Heart left ventricle (tissue), 16 donors: Measurements from ENCODE around the gene RAPGEF5. TPM values are rescaled to one million over a fixed set of nuclear protein-coding genes. Genes with fewer than 3 reads are reported as not detected.

Source experiments
- ATAC-seq, 4 donors: fragments of 200-7000 bp; cut with Tn5 transposase; one replicate each; pipeline ENCODE4 v1.9.1; 2020 to 2022; ENCODE audit warnings: moderate library complexity in 4 of 4, mild to moderate bottlenecking in 3 of 4, moderate number of reproducible peaks in 1 of 4
- DNase-seq, 5 donors: peaks; one replicate each; pipeline ENCODE4 v3.0.0-alpha.2; 2020
- H3K27ac ChIP-seq, 12 donors: fragments of 200-600 bp; sonication (generic) in 4 of 12; one replicate each; pipeline versions ENCODE4 v1.5.0 to v1.8.0; 2016 to 2022; ENCODE audit warnings: mild to moderate bottlenecking in 2 of 12
- H3K27me3 ChIP-seq, 9 donors: fragments of 200-600 bp; sonication (generic) in 2 of 9; one replicate each; pipeline versions ENCODE4 v1.5.1 to v1.8.0; 2016 to 2022; ENCODE audit warnings: mild to moderate bottlenecking in 3 of 9
- H3K36me3 ChIP-seq, 9 donors: fragments of 200-600 bp; sonication (generic) in 2 of 9; one replicate each; pipeline versions ENCODE4 v1.5.0 to v1.8.0; 2018 to 2022; ENCODE audit warnings: mild to moderate bottlenecking in 2 of 9
- H3K4me1 ChIP-seq, 12 donors: fragments of 200-600 bp; sonication (generic) in 4 of 12; one replicate each; pipeline versions ENCODE4 v1.5.0 to v1.8.0; 2016 to 2022; ENCODE audit warnings: mild to moderate bottlenecking in 3 of 12
- H3K4me3 ChIP-seq, 12 donors: fragments of 200-600 bp; sonication (generic) in 4 of 12; one replicate each; pipeline versions ENCODE4 v1.5.0 to v1.8.0; 2017 to 2022; ENCODE audit warnings: mild to moderate bottlenecking in 9 of 12, moderate library complexity in 4 of 12
- H3K9me3 ChIP-seq, 12 donors: fragments of 200-600 bp; sonication (generic) in 4 of 12; one replicate each; pipeline versions ENCODE4 v1.5.0 to v1.8.0; 2016 to 2022; ENCODE audit warnings: mild to moderate bottlenecking in 1 of 12
- POLR2A ChIP-seq, 2 donors: fragments of 450-650 bp; IDR thresholded peaks; one replicate each; pipeline ENCODE4 v1.6.1; 2017; ENCODE audit warnings: antibody characterized with exemption in 2 of 2, mild to moderate bottlenecking in 2 of 2, moderate library complexity in 2 of 2
- WGBS, 4 donors: extraction: QIAGEN DNeasy Blood & Tissue Kit in 2 of 4; methylation state at CpG; one replicate each; pipeline versions ENCODE4 v1.1.5 to v1.1.7; 2013 to 2018; 5-methylcytosine and 5-hydroxymethylcytosine counted together
- intact Hi-C, 10 donors: fragments of 100-400 bp; cut with DNase I; formaldehyde crosslinking; loops; one replicate each; pipeline versions ENCODE4 v1.11.1 to v1.14.2; 2022
- polyA plus RNA-seq, 2 donors: library from polyadenylated mRNA; stranded (reverse); fragments of 200-250 nt; gene quantifications; one replicate each; pipeline ENCODE4 v1.2.3, GENCODE V29; 2013
- total RNA-seq, 9 donors: library from RNA; depleted of rRNA in 2 of 9; stranded (reverse); fragments of >200 nt in 2 of 9; fragmentation: NEBNext Ultra II Directional in 3 of 9; extraction: Animal tissue kit (Norgen Biotek cat#: 25700) in 3 of 9; gene quantifications; one replicate each; pipeline versions ENCODE4 v1.1.0 to v1.2.4, GENCODE V29; 2016 to 2023
- TF ChIP-seq, protein P1 (sequence below), 12 donors: fragments of 200-600 bp; sonication (generic) in 4 of 12; IDR thresholded peaks; one replicate each; pipeline versions ENCODE4 v1.5.0 to v1.8.0; 2018 to 2022; ENCODE audit warnings: antibody characterized with exemption in 12 of 12, mild to moderate bottlenecking in 5 of 12
- donor health status: ischemic (EF 13 %, LVEDD 7.1; RV severe dilation, severe dysfunction).
- donor health status: healthy with polysubstance abuse.
- donor health status: DM: no; HTN: yes; CAD: no.
- donor health status: DM: no; HTN: no; CAD: no.
- donor health status: ischemic (EF 25% LVEDD 6.9; RV normal size, moderate dysfunction).
- donor health status: ischemic (EF 25% LVEDD 5.7; RV mildly dilated, moderate dysfunction).
- donor health status: healthy.
- donor health status: DM: yes; HTN: yes; CAD: no.
- donor health status: ischemic (EF 35%, LVEDD 5.7; RV mildly dilated, moderate dysfunction).
- donor health status: nonischemic (EF 11% LVEDD 7.7; RV severe dilation, severe dysfunction).
- donor health status: DM: yes; HTN: yes; CAD: no.
- donor health status: PGD.
- donor health status: ischemic (EF 29% LVEDD 5.4; RV normal size, mild dysfunction).
- donor health status: nonischemic (EF 23%, LVEDD 6.1; RV moderate dilation, normal function).

The RAPGEF5 gene
- total and polyA plus RNA-seq, 11 donors = 3.9 to 37.9 (median 15.3) TPM

DNA sequence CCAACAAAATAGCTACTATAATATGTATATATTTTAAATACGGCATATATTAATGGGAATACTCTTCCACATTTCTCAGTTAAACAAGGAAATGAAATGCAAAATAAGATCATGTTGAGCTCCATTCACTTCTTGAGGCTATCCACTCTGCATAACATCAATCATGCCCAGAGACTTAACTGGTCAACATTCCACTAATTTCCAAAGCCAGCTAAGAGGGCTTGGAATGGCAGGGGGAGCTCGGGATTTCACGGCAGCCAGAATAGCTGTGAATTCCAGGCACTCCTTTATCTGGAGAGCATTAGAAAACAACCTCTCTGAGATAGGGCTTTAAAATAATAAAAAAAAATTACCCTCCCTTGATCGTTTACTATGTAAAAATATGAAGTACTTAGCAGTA is 216.4 kb downstream of the RAPGEF5 start:
- intact Hi-C loops = no loop called here
- DNase-seq = no peak
- ATAC-seq = no peak
- TF ChIP-seq POLR2A (IDR thresholded peaks at IDR 0.05) = no peak
- TF ChIP-seq, protein P1, sequence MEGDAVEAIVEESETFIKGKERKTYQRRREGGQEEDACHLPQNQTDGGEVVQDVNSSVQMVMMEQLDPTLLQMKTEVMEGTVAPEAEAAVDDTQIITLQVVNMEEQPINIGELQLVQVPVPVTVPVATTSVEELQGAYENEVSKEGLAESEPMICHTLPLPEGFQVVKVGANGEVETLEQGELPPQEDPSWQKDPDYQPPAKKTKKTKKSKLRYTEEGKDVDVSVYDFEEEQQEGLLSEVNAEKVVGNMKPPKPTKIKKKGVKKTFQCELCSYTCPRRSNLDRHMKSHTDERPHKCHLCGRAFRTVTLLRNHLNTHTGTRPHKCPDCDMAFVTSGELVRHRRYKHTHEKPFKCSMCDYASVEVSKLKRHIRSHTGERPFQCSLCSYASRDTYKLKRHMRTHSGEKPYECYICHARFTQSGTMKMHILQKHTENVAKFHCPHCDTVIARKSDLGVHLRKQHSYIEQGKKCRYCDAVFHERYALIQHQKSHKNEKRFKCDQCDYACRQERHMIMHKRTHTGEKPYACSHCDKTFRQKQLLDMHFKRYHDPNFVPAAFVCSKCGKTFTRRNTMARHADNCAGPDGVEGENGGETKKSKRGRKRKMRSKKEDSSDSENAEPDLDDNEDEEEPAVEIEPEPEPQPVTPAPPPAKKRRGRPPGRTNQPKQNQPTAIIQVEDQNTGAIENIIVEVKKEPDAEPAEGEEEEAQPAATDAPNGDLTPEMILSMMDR (IDR thresholded peaks at IDR 0.05) = no peak
- Histone ChIP-seq H3K27me3 (no peaks in the 10 kb centered on the region), H3K36me3 (peaks cover 0 to 98% (median 39%) of the 10 kb centered on the region in 9 donors), H3K27ac (no peak overlapping the region), H3K4me3 (no peak overlapping the region), H3K9me3 (no peaks in the 10 kb centered on the region), H3K4me1 (no peaks in the 10 kb centered on the region)
- WGBS, 4 donors = 54 to 74% (median 57%) methylated on average over 4 of the region's 4 CpGs

DNA sequence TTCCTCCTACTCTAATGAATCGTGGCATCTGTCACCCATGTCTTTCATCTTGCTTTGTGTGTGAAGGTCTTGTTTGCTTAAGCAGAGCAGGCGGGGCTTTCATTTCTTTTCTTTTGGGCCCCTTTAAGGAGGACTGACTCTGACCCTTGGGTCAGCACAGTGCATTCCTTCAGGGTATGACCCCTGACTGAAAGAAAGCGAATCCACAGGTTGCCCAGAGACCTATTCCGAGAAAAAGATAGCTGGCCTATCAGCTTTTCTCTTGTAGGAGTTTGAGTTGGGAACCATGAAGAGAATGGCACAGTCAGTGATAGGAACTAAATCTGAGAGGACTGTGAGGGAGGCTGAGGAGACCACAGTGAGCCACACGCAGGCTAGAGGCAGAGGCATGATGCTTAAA is 218.1 kb downstream of the RAPGEF5 start:
- Histone ChIP-seq H3K4me3 (no peak overlapping the region), H3K36me3 (peaks cover 0 to 98% (median 34%) of the 10 kb centered on the region in 9 donors), H3K9me3 (no peaks in the 10 kb centered on the region), H3K27me3 (no peaks in the 10 kb centered on the region), H3K27ac (no peak overlapping the region), H3K4me1 (no peaks in the 10 kb centered on the region)
- DNase-seq (no peak), ATAC-seq (no peak)
- intact Hi-C loops = loop anchor here in 1 of 10 donors (10.0 kb wide), 1 partner anchor 156 kb away; no protein-coding TSS in a partner anchor
- no peak for TF ChIP-seq POLR2A (IDR thresholded peaks at IDR 0.05)
- TF ChIP-seq, protein P1 (IDR thresholded peaks at IDR 0.05) = no peak
- 91 to 95% (median 93%) methylated on average over 5 of the region's 5 CpGs for WGBS, 4 donors

DNA sequence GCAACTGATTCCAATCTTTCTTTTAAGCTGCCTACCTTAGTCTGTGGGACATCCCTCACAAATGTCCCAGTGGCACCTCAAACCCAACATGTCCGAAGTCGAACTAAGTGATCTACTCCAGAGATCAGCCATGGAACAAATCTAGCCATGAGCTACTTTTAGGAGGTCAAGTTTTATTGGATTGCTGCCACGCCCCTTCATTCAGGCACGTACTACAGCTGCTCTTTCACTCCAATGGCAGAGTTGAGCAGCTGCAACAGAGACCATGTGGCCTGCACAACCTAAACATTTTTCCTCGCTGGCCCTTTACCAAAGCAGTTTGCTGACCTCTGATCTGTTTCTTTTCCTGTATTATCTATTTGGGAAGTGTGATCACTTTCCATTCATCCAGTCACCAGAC is 218.8 kb downstream of the RAPGEF5 start:
- Histone ChIP-seq H3K4me3 (no peak overlapping the region), H3K9me3 (no peaks in the 10 kb centered on the region), H3K27me3 (no peaks in the 10 kb centered on the region), H3K4me1 (no peaks in the 10 kb centered on the region), H3K36me3 (peaks cover 0 to 98% (median 30%) of the 10 kb centered on the region in 9 donors), H3K27ac (no peak overlapping the region)
- no peak for TF ChIP-seq POLR2A (IDR thresholded peaks at IDR 0.05)
- TF ChIP-seq, protein P1 (IDR thresholded peaks at IDR 0.05) = no peak
- WGBS, 4 donors = 80 to 91% (median 89%) methylated on average over 5 of the region's 5 CpGs
- no peak for DNase-seq
- no peak for ATAC-seq
- intact Hi-C loops = loop anchor here in 1 of 10 donors (10.0 kb wide), 1 partner anchor 157 kb away; no protein-coding TSS in a partner anchor

DNA sequence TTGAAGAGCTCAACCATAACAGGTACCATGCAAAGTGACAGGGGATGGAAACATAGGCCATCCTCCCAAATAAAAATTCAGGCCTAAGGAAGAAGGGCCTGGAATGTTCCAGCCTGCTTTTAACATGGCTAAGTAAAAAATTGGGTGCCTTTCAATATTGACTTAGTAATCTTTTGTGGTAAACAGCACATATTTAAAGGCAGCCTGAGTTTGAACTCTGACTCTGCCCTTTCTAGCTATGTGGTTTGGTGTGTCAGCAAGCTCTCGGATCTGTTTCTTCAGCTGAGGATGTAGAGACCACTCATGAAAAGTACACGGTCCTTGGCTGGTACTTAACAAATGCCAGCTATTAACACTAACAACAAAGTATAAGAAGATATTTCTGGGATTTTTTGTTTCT is 219.5 kb downstream of the RAPGEF5 start:
- no peak for TF ChIP-seq POLR2A (IDR thresholded peaks at IDR 0.05)
- TF ChIP-seq, protein P1 (IDR thresholded peaks at IDR 0.05) = no peak
- DNase-seq (no peak), ATAC-seq (no peak)
- intact Hi-C loops = loop anchor here in 1 of 10 donors (10.0 kb wide), 1 partner anchor 157 kb away; no protein-coding TSS in a partner anchor
- no peaks in the 10 kb centered on the region for H3K9me3 ChIP-seq
- no peaks in the 10 kb centered on the region for H3K4me1 ChIP-seq
- no peak overlapping the region for H3K4me3 ChIP-seq
- H3K27ac ChIP-seq = no peak overlapping the region
- no peaks in the 10 kb centered on the region for H3K27me3 ChIP-seq
- peaks cover 0 to 98% (median 33%) of the 10 kb centered on the region in 9 donors for H3K36me3 ChIP-seq
- WGBS, 4 donors = 88 to 91% (median 90%) methylated on average over 2 of the region's 2 CpGs
